SK-N-SH (cell line): ENCODE measurements around the gene ZCCHC8. TPM values are rescaled to one million over a fixed set of nuclear protein-coding genes. Genes with fewer than 3 reads are reported as not detected.
"Not testable (repeated sequence)": the region's sequence is repeated elsewhere in the genome, so short reads cannot be mapped to it uniquely, and the experiment has no call there.

Source experiments
- CTCF ChIA-PET: fragments of 300-600, 350-600 bp; formaldehyde crosslinking; extraction: SDS; loops from one replicate; lab custom pipeline; 2021; lab: Yijun Ruan, JAX
- POLR2A ChIA-PET: fragments of 350-600 bp; sonication (Branson Sonifier 250); formaldehyde crosslinking; extraction: SDS; loops from one replicate; lab custom pipeline; 2020; ENCODE audit warnings: antibody characterized with exemption, inconsistent platforms; lab: Yijun Ruan, JAX
- DNase-seq: peaks from one replicate; pipeline ENCODE4 v3.0.0; 2012
- H2AFZ ChIP-seq: fragments of 200-600 bp; sonication (generic); 2 replicates; pipeline ENCODE4 v1.8.1; 2016; ENCODE audit warnings: antibody characterized with exemption, mild to moderate bottlenecking, low read depth
- H3F3A ChIP-seq: fragments of 200-600 bp; sonication (generic); replicated peaks from 2 replicates; pipeline ENCODE3; 2016; ENCODE audit warnings: antibody characterized with exemption, mild to moderate bottlenecking; ENCODE audit not compliant: insufficient read depth
- H3K27ac ChIP-seq, 2 experiments: fragments of 200-500 bp in 1 of 2; fragments of 200-600 bp in 1 of 2; sonication (Bioruptor generic) in 1 of 2; sonication (generic), shearing (Covaris generic) in 1 of 2; 2 replicates each; pipeline versions ENCODE4 v1.5.1 to v1.6.1; 2014 to 2016; ENCODE audit warnings: low read depth in 2 of 2, inconsistent platforms in 1 of 2, low read length in 1 of 2, mild to moderate bottlenecking in 1 of 2, mixed read lengths in 1 of 2
- H3K27me3 ChIP-seq: fragments of 200-600 bp; sonication (generic), shearing (Covaris generic); 2 replicates; pipeline ENCODE4 v1.6.1; 2016; ENCODE audit warnings: mixed run types; ENCODE audit not compliant: insufficient read depth
- H3K36me3 ChIP-seq, 2 experiments: fragments of 200-500 bp in 1 of 2; fragments of 200-600 bp in 1 of 2; sonication (Bioruptor generic) in 1 of 2; sonication (generic) in 1 of 2; replicated peaks in 1 of 2; 2 replicates each; pipeline versions ENCODE3 to v1.5.1; 2014 to 2016; ENCODE audit warnings: low read length in 1 of 2, mild to moderate bottlenecking in 1 of 2; ENCODE audit not compliant: insufficient read depth in 2 of 2, control insufficient read depth in 1 of 2
- H3K4me1 ChIP-seq, 2 experiments: fragments of 200-500 bp in 1 of 2; fragments of 200-600 bp in 1 of 2; sonication (Bioruptor generic) in 1 of 2; sonication (generic), shearing (Covaris generic) in 1 of 2; 2 replicates each; pipeline versions ENCODE4 v1.5.1 to v1.6.1; 2014 to 2016; ENCODE audit warnings: low read depth in 1 of 2, low read length in 1 of 2, mixed run types in 1 of 2; ENCODE audit not compliant: insufficient read depth in 2 of 2, control insufficient read depth in 1 of 2
- H3K4me2 ChIP-seq: fragments of 200-600 bp; sonication (generic), shearing (Covaris generic); 2 replicates; pipeline ENCODE4 v1.6.1; 2017; ENCODE audit warnings: mixed run types
- H3K4me3 ChIP-seq, 2 experiments: fragments of 200-500 bp in 1 of 2; fragments of 200-600 bp in 1 of 2; sonication (Bioruptor generic) in 1 of 2; sonication (generic), shearing (Covaris generic) in 1 of 2; 2 replicates each; pipeline versions ENCODE4 v1.5.1 to v1.8.1; 2014 to 2016; ENCODE audit warnings: low read depth in 2 of 2, inconsistent platforms in 1 of 2, low read length in 1 of 2, mild to moderate bottlenecking in 1 of 2, mixed read lengths in 1 of 2, moderate library complexity in 1 of 2
- H3K79me2 ChIP-seq: fragments of 200-600 bp; sonication (generic); 2 replicates; pipeline ENCODE4 v1.8.1; 2017; ENCODE audit warnings: mild to moderate bottlenecking; ENCODE audit not compliant: insufficient read depth
- H3K9ac ChIP-seq: fragments of 200-600 bp; sonication (generic); 2 replicates; pipeline ENCODE4 v1.6.1; 2017; ENCODE audit warnings: mixed run types
- H3K9me2 ChIP-seq: fragments of 200-600 bp; sonication (generic); 2 replicates; pipeline ENCODE4 v1.6.1; 2017; ENCODE audit warnings: mixed run types
- H3K9me3 ChIP-seq: fragments of 200-600 bp; sonication (generic); 2 replicates; pipeline ENCODE4 v1.6.1; 2017; ENCODE audit warnings: mixed run types, mild to moderate bottlenecking, moderate library complexity
- H4K20me1 ChIP-seq: fragments of 200-600 bp; sonication (generic); 2 replicates; pipeline ENCODE4 v1.6.1; 2017; ENCODE audit warnings: mild to moderate bottlenecking, mixed run types; ENCODE audit not compliant: insufficient read depth
- EP300 ChIP-seq, 2 experiments: IDR thresholded peaks; 2 replicates each; pipeline versions ENCODE4 v1.4.0 to v1.6.1; 2012; ENCODE audit warnings: borderline replicate concordance in 1 of 2, low read depth in 1 of 2, low read length in 1 of 2
- FOSL2 ChIP-seq: IDR thresholded peaks from 2 replicates; pipeline ENCODE4 v1.4.0; 2012; ENCODE audit warnings: low read depth, mild to moderate bottlenecking, moderate library complexity, borderline replicate concordance
- GATA2 ChIP-seq: sonication (generic); formaldehyde crosslinking; IDR thresholded peaks from 2 replicates; pipeline ENCODE4 v1.5.0; 2020; ENCODE audit warnings: mild to moderate bottlenecking, missing genetic modification reagents
- IRF3 ChIP-seq: fragments of 150-350 bp; IDR thresholded peaks from 2 replicates; pipeline ENCODE4 v1.6.1; 2016; ENCODE audit warnings: mild to moderate bottlenecking, low read depth, low read length
- PBX3 ChIP-seq: IDR thresholded peaks from 2 replicates; pipeline ENCODE4; 2012
- REST ChIP-seq: IDR thresholded peaks from 2 replicates; pipeline ENCODE4 v1.6.1; 2012; ENCODE audit warnings: mild to moderate bottlenecking, low read depth, low read length, moderate library complexity
- WGBS: methylation state at CpG from one replicate; pipeline ENCODE4 v1.1.6; 2017; ENCODE audit warnings: low lambda C conversion rate; 5-methylcytosine and 5-hydroxymethylcytosine counted together
- polyA plus RNA-seq, 3 experiments: library from polyadenylated mRNA; depleted of rRNA; stranded (reverse); fragments of >200 nt; gene quantifications; 2 replicates each; pipeline ENCODE4 v1.2.3, GENCODE V29; 2012

Gene ZCCHC8
- polyA plus RNA-seq, 1 of the 3 experiments (the other 2 are of a cell fraction), result 11.3 TPM

GRCh38 chr12:122486805-122487426 lies 13.8 kb downstream of the ZCCHC8 start (continued):
- TF ChIP-seq REST (no peak), GATA2 (CRISPR knock-in tag) (no peak), FOSL2 (no peak), PBX3 (no peak), EP300 (IDR thresholded peaks at IDR 0.05; ENCODE audit: borderline replicate concordance in 1 of 2, low read depth in 1 of 2, low read length in 1 of 2) (no peak), IRF3 (no peak)
- TF ChIP-seq, all 33 proteins: peak for 0

- H3K4me3 ChIP-seq, H3K27ac ChIP-seq, H3K9me3 ChIP-seq, H3K4me1 ChIP-seq, H3K9me2 ChIP-seq, H3K9ac ChIP-seq, H2AFZ ChIP-seq, H3F3A ChIP-seq, H3K27me3 ChIP-seq, H3K4me2 ChIP-seq, DNase-seq, H4K20me1 ChIP-seq, POLR2A ChIA-PET: not testable (repeated sequence)
- peaks cover 17% of the 10 kb centered on the region for H3K79me2 ChIP-seq
- 92% methylated on average over 6 of the region's 6 CpGs for WGBS
- CTCF ChIA-PET, result interaction anchor here (1.2 to 3.6 kb wide), 2 partner anchors 12 to 15 kb away, joined by 3 to 21 read pairs; no protein-coding TSS in a partner anchor
- peaks cover 52 to 62% of the 10 kb centered on the region in 2 experiments for H3K36me3 ChIP-seq
Measured at GRCh38 chr12:122486360-122486759, 14.4 kb downstream of the ZCCHC8 start.

GRCh38 chr12:122484385-122484784 lies 16.3 kb downstream of the ZCCHC8 start:
- H4K20me1 ChIP-seq, H3K9ac ChIP-seq, H3K9me2 ChIP-seq, H3K4me2 ChIP-seq, H3F3A ChIP-seq, H3K79me2 ChIP-seq, POLR2A ChIA-PET, H3K4me1 ChIP-seq, H3K27ac ChIP-seq, H3K4me3 ChIP-seq, H3K27me3 ChIP-seq, H3K9me3 ChIP-seq, DNase-seq, H2AFZ ChIP-seq: not testable (repeated sequence)
- peaks cover 46 to 60% of the 10 kb centered on the region in 2 experiments for H3K36me3 ChIP-seq
- CTCF ChIA-PET, result interaction anchor here (1.3 to 3.6 kb wide), 2 partner anchors 13 to 85 kb away, joined by 3 to 21 read pairs; no protein-coding TSS in a partner anchor
- WGBS, result 100% methylated on average over 1 of the region's 1 CpG
